GM12892 (cell line): ENCODE data around the gene BLVRA.

Source experiments
- POLR2A ChIP-seq: IDR thresholded peaks from 2 replicates; pipeline ENCODE4 v1.6.1; 2011; ENCODE audit warnings: low read depth, low read length, control low read depth
- TAF1 ChIP-seq: IDR thresholded peaks from 2 replicates; pipeline ENCODE4 v1.6.1; 2011; ENCODE audit warnings: low read depth, mild to moderate bottlenecking, control low read depth, low read length, borderline replicate concordance

DNA sequence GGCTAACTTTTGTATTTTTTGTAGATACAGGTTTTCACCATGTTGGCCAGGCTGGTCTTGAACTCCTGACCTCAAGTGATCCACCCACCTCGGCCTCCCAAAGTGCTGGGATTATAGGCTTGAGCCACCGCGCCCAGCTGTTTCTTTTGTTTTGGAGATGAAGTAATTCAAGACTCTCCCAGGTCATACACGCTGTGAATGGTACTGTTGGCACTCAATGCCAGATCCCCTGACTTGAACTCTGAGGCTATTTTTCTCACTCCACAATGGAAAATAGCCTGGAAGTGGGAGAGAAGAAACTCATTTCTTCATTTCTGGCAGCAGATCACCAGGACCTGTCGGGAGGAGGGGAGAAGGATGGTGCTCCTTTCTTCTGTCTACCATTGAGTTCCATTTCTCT, 32.4 kb downstream of the BLVRA start:
- TF ChIP-seq POLR2A, result no peak
- TF ChIP-seq TAF1, result no peak
